HEK293T (cell line): Measurements from ENCODE around the gene COX7A2.

Experiments used
- CTCF ChIA-PET: fragments of 350-600 bp; formaldehyde crosslinking; extraction: SDS; loops from one replicate; lab custom pipeline; 2021; ENCODE audit warnings: antibody characterized with exemption, inconsistent platforms; lab: Yijun Ruan, JAX
- POLR2A ChIA-PET: fragments of 350-600 bp; formaldehyde crosslinking; extraction: SDS; loops from one replicate; lab custom pipeline; 2020; ENCODE audit warnings: antibody characterized with exemption, inconsistent platforms; lab: Yijun Ruan, JAX
- DNase-seq: peaks from one replicate; pipeline ENCODE4 v3.0.0; 2012; ENCODE audit warnings: mixed read lengths; ENCODE audit errors: extremely low spot score
- ARNT ChIP-seq: fragments of 450-650 bp; IDR thresholded peaks from 2 replicates; pipeline ENCODE4 v1.6.1; 2017; ENCODE audit warnings: mild to moderate bottlenecking
- BHLHE40 ChIP-seq: fragments of 450-650 bp; IDR thresholded peaks from 2 replicates; pipeline ENCODE4 v1.6.1; 2016; ENCODE audit warnings: mild to moderate bottlenecking, moderate library complexity, borderline replicate concordance
- CTBP1 ChIP-seq: fragments of 450-650 bp; IDR thresholded peaks from 2 replicates; pipeline ENCODE4 v1.6.1; 2016; ENCODE audit warnings: borderline replicate concordance
- ELF4 ChIP-seq: fragments of 450-650 bp; IDR thresholded peaks from 2 replicates; pipeline ENCODE4 v1.6.1; 2017; ENCODE audit warnings: antibody characterized with exemption
- FOXA1 ChIP-seq: fragments of 450-650 bp; IDR thresholded peaks from 2 replicates; pipeline ENCODE4 v1.6.1; 2016; ENCODE audit warnings: mild to moderate bottlenecking
- FOXK2 ChIP-seq: fragments of 450-650 bp; IDR thresholded peaks from 2 replicates; pipeline ENCODE4 v1.6.1; 2016; ENCODE audit warnings: mild to moderate bottlenecking
- FOXM1 ChIP-seq: fragments of 450-650 bp; IDR thresholded peaks from 2 replicates; pipeline ENCODE4 v1.6.1; 2017; ENCODE audit warnings: mild to moderate bottlenecking, borderline replicate concordance
- HDGF ChIP-seq: fragments of 450-650 bp; IDR thresholded peaks from 2 replicates; pipeline ENCODE4 v1.6.1; 2017; ENCODE audit warnings: antibody characterized with exemption, borderline replicate concordance
- L3MBTL2 ChIP-seq: fragments of 450-650 bp; conservative IDR thresholded peaks from 2 replicates; pipeline ENCODE4 v1.6.1; 2016; ENCODE audit warnings: mild to moderate bottlenecking
- LEF1 ChIP-seq: fragments of 450-650 bp; IDR thresholded peaks from 2 replicates; pipeline ENCODE4 v1.6.1; 2017; ENCODE audit warnings: mild to moderate bottlenecking, borderline replicate concordance
- NFRKB ChIP-seq: fragments of 450-650 bp; IDR thresholded peaks from 2 replicates; pipeline ENCODE4 v1.6.1; 2016; ENCODE audit warnings: mild to moderate bottlenecking, moderate library complexity
- SP1 ChIP-seq: fragments of 450-650 bp; IDR thresholded peaks from 2 replicates; pipeline ENCODE4 v1.6.1; 2017
- SUZ12 ChIP-seq: fragments of 450-650 bp; IDR thresholded peaks from 2 replicates; pipeline ENCODE4 v1.6.1; 2016; ENCODE audit warnings: mild to moderate bottlenecking
- TARDBP ChIP-seq: fragments of 450-650 bp; IDR thresholded peaks from 2 replicates; pipeline ENCODE4 v1.6.1; 2016
- ZNF384 ChIP-seq: fragments of 450-650 bp; IDR thresholded peaks from 2 replicates; pipeline ENCODE4 v1.6.1; 2016
- TF ChIP-seq, protein P1 (sequence below): fragments of 450-650 bp; IDR thresholded peaks from 2 replicates; pipeline ENCODE4 v1.6.1; 2016

COX7A2 gene

DNA sequence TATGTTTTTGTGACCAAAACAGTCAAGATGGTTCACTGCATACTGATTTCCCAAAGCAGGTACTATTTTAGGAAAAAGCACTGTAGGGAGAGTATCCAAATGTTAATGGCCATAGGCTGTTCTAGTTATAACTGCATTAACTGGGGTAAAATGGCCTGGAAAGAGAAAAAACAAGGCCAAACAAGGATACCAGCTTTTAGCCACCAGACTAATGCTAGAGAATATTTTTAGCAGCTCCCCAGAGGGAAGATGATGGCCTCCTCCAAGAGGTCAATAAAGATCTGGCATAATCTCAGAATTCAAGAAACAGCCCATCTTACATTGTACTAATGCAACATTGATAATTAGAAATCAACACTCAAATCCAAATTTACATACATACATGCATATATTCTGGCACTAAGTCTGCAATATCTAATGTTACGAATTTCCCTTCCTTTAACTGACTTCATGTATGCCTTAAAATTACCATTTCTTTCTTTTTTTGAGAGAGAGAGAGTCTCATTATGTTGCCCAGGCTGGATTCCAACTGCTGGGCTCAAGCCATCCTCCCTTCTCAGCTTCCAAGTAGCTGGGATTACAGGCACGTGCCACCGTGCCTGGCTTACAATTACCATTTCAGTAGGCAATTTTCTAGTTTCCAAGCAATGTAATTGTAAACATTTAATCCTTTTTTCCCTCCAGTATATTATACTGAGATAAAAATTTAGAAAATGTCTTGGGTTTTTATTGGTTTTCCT, 9.3 kb downstream of the COX7A2 start:
- POLR2A ChIA-PET, result interaction anchor here (3.2 kb wide), 1 partner anchor 9 kb away, joined by 10 read pairs; the partner anchor contains the start of gene COX7A2
- CTCF ChIA-PET, result interaction anchor here (0.7 kb wide), 1 partner anchor 23 kb away, joined by 3 read pairs; no protein-coding TSS in a partner anchor
- no peak for DNase-seq

DNA sequence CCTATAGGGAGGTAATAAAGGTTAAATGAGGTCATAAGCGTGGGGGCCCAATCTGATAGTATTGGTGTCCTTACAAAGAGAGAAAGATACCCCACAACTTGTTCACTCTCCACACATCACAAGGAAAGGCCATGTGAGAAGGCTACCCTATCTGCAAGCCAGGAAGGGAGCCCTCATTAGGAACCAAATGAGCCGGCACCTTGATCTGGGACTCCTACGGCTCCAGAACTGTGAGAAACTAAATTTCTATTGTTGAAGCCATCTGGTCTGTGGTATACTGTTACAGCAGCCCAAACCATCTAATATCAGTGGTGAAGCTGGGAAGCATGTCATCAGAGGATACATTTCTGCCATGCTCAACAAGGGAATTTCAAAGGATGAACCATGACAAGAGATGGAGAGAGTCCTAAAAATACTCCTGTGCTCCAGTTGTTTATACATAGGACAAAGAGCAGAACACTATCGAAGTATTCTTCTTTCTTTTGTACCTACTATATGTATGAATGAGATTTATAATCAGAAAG, 10.4 kb downstream of the COX7A2 start:
- CTCF ChIA-PET, result no interaction called here

More for the DNA sequence above, 9.3 kb downstream of the COX7A2 start:
- no peak for TF ChIP-seq SUZ12
- TF ChIP-seq BHLHE40, result no peak
- no peak for TF ChIP-seq SP1

DNA sequence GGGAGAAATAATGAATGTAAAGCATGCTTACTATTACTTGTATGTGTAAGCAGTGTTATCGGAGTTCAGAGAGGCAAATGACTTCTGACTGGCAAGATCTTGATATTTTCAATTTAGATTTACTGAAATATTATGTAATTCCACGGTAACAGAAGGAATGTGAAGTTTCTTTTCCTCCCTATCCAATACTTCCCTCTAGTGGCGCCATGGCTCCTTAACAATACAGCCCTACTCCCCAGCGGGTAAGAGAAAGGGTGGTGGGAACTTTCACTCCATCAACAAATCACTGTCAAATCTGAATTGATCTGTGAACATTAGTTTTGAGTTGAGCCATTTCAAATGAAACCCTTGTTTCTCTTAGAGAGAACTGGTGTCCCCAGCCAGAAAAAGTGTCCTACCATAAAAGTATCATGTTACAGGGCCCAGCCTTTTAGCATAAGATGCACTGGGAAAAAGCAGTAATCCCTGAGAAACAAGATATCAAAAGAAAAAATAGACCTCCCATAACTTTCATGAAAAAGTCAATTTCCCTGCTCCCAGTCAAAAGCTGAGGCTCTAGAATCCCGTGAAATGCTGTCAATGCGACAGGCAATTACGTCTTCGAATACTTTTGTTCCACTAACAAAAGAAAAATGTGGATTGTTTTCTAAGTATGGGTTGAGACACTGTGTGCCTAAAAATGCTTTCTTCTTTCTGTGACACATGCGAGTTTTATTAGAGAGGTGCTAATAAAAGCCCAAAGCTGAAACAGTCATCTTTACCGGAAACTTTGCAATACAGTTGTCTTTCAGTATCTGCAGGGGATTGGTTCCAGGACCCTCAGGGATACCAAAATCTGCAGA, 12.9 kb downstream of the COX7A2 start:
- ChIA-PET CTCF (no interaction called here), POLR2A (no interaction called here)
- peak; percentile 60 for DNase-seq
- TF ChIP-seq, protein P1, sequence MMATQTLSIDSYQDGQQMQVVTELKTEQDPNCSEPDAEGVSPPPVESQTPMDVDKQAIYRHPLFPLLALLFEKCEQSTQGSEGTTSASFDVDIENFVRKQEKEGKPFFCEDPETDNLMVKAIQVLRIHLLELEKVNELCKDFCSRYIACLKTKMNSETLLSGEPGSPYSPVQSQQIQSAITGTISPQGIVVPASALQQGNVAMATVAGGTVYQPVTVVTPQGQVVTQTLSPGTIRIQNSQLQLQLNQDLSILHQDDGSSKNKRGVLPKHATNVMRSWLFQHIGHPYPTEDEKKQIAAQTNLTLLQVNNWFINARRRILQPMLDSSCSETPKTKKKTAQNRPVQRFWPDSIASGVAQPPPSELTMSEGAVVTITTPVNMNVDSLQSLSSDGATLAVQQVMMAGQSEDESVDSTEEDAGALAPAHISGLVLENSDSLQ, result no peak
- TF ChIP-seq BHLHE40 (no peak), SP1 (no peak)

More for the DNA sequence above, 10.4 kb downstream of the COX7A2 start:
- TF ChIP-seq LEF1 (no peak), HDGF (no peak), ZNF384 (no peak), BHLHE40 (no peak), CTBP1 (no peak), FOXA1 (no peak), ARNT (no peak), SUZ12 (no peak), NFRKB (no peak), L3MBTL2 (no peak), TARDBP (no peak)
- TF ChIP-seq, protein P1, result no peak
- DNase-seq, result no peak
- POLR2A ChIA-PET, result interaction anchor here (3.2 kb wide), 1 partner anchor 10 kb away, joined by 10 read pairs; the partner anchor contains the start of gene COX7A2

DNA sequence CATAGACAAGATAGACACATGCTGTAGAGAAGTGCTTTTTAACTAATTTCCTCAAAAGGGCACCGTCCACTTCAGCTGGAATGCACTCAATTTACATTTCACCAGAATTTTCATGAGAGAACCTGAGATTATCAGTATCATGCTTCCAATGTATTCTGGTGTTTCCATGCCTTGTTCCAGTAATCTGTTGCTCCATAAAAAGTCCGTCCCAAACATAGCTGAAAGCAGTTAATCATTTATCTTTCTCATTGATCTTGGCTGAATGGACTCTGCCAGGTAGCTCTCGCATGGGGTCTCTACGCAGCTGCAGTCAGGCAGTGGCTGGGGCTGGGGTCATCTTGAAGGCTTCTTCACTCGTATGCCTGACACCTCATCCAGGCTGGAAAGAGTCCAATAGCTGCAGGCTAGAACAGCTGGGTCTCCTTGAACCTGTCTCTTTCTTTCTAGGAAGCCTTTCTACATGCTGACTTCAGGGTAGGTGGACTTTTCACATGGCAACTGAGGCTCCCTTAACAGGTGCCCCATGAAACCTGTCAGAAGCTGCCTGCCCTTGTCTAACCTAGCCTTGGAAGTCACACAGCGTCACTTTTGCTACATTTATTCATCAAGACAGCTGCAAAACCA, 19.2 kb downstream of the COX7A2 start:
- ChIA-PET POLR2A (interaction anchor here (1.7 kb wide), 1 partner anchor 19 kb away, joined by 5 read pairs; the partner anchor contains the start of gene COX7A2), CTCF (no interaction called here)
- TF ChIP-seq SP1, result no peak
- DNase-seq, result no peak

DNA sequence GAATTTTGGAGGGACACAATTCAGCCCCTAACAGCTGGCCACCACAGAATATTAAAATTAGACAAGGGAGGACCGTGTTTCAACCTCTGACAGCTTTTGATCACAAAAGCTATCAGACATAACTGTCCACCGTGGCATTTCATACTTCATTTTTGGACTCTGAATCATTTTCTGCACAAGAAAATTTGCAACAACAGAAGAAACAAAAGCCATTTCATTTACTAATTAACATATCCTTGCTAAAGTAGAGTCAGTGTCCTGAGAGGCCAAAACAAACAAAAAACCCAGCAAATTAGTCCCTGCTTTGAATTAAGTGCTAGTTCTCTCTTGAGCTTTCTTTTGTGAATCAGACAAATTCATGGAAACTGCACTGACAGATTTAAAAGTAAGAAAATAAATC, 20.2 kb downstream of the COX7A2 start:
- DNase-seq, result no peak
- POLR2A ChIA-PET, result no interaction called here
- CTCF ChIA-PET, result no interaction called here
- TF ChIP-seq NFRKB, result no peak
- TF ChIP-seq L3MBTL2, result no peak
- TF ChIP-seq HDGF, result no peak
- TF ChIP-seq ELF4, result no peak
- TF ChIP-seq FOXA1, result no peak
- TF ChIP-seq LEF1, result no peak

DNA sequence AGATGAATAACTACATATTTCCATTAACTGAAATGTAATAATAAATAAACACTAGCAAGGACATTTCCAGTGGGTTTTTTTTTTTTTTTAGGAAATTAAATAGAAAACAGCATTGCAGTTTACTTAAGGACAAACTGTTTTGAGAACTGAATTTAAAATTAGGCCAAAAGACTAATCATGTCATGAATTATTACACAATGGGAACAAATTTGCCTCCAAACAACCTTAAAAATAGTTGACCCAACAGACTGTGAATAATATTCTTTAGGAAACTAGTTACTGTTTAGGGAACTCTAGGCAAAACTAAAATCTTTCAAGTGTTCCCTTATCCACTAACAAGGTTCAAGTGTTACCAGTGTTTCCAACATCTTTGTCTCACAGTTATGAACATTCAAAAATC, 21.3 kb downstream of the COX7A2 start:
- no peak for TF ChIP-seq SUZ12
- ChIA-PET CTCF (interaction anchor here (0.6 to 0.8 kb wide), 2 partner anchors 9 to 11 kb away, joined by 3 read pairs; no protein-coding TSS in a partner anchor), POLR2A (no interaction called here)
- DNase-seq, result no peak

DNA sequence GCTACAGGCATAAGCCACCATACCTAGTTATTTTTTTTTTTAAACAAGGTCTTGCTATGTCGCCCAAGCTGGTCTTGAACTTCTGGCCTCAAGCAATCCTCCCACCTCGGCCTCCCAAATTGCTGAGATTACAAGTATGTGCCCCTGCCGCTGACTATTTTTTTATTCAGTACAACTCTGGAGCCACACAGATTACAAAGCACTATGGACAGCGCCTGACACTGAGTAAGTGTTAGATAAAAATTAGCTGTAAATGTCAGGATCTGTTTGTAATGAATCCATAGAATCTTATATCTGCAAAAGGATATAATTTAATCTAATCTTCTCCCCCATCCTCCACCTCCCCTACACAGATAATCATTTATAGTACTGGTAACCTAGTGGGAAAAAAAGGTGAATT, 22.5 kb downstream of the COX7A2 start:
- CTCF ChIA-PET, result interaction anchor here (2.2 kb wide), 1 partner anchor 10 kb away, joined by 13 read pairs; no protein-coding TSS in a partner anchor
- no peak for DNase-seq
- no peak for TF ChIP-seq HDGF
- no peak for TF ChIP-seq ZNF384
- no peak for TF ChIP-seq FOXA1
- no peak for TF ChIP-seq SP1
- TF ChIP-seq L3MBTL2, result no peak
- no peak for TF ChIP-seq SUZ12
- TF ChIP-seq CTBP1, result no peak
- TF ChIP-seq LEF1, result no peak
- TF ChIP-seq NFRKB, result no peak
- no peak for TF ChIP-seq FOXM1
- no peak for TF ChIP-seq BHLHE40
- no peak for TF ChIP-seq ARNT
- TF ChIP-seq, protein P1, result no peak
- TF ChIP-seq TARDBP, result no peak
- TF ChIP-seq ELF4, result no peak
- no peak for TF ChIP-seq FOXK2
- POLR2A ChIA-PET, result interaction anchor here (1.2 kb wide), 1 partner anchor 64 kb away, joined by 3 read pairs; the partner anchor contains the start of gene TMEM30A
